ENCODE results near the gene PCNX1. TPM values are rescaled to one million over a fixed set of nuclear protein-coding genes. Genes with fewer than 3 reads are reported as not detected.

Gene PCNX1
- total and polyA plus RNA-seq, 9 of the 15 experiments (the other 6 are each of a cell fraction or from before 2014, with no cell fraction given) = 0.30 to 4.5 (median 2.3) TPM

DNA sequence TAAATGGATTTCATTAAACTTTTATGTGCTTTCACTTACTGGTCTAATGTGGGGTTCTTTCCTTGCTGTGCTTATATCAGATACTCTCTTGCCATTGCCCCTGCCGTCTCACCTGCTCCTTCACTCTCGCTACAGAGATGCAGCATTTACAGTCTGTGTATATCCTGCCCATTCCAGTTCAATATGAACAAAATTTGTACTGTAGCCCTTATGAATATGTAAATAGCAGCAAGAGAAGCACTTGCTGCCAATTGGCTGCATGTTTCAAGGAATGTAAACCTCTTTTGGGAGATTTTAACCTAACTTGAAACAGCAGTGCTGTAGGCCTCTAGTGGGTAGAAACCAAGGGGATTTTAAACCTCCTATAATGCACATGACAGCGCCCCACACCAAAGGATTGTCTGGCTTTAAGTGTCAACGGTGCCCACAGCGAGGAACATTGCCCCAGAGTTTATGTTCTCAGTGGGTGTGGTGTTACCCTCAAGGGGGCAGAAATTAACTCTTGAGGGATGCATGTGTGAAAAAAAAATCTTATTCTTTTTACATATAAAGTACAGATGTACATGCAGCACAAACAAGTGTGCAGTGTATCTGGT, 19.1 kb downstream of the PCNX1 start:
- Histone ChIP-seq H4K20me1 (replicated peaks; ENCODE audit: control insufficient read depth, insufficient read depth, low read length) (no peaks in the 10 kb centered on the region), H3K9me1 (ENCODE audit: control insufficient read depth, insufficient read depth, low read length) (no peaks in the 10 kb centered on the region), H3K27ac (ENCODE audit: extremely low read depth, low read depth, low read length) (no peak overlapping the region), H3K4me3 (no peak overlapping the region), H3K4me2 (ENCODE audit: insufficient read depth, low read length) (no peak overlapping the region), H2AFZ (ENCODE audit: low read depth, low read length) (no peak overlapping the region), H3K9me3 (replicated peaks; ENCODE audit: control insufficient read depth, insufficient read depth, low read depth, low read length) (no peaks in the 10 kb centered on the region), H3K4me1 (replicated peaks in 1 of 2; ENCODE audit: control insufficient read depth in 2 of 2, insufficient read depth in 2 of 2, low read length in 2 of 2) (no peaks in the 10 kb centered on the region), H3K27me3 (ENCODE audit: control insufficient read depth in 2 of 2, insufficient read depth in 2 of 2, low read length in 2 of 2) (no peaks in the 10 kb centered on the region; a peak in 1 of 5 replicates), H3K79me2 (ENCODE audit: control insufficient read depth, insufficient read depth, low read length) (no peaks in the 10 kb centered on the region), H3K9ac (ENCODE audit: insufficient read depth in 1 of 2, low read depth in 2 of 2, low read length in 2 of 2) (no peak overlapping the region), H3K36me3 (ENCODE audit: control insufficient read depth, insufficient read depth, low read length) (no peaks in the 10 kb centered on the region)
- 2% methylated on average over 5 of the region's 5 CpGs for WGBS (ENCODE audit: insufficient coverage, low coverage, missing lambda C conversion rate)
- CTCF ChIA-PET (ENCODE audit: low intra/inter-chr PET ratio) = no interaction called here
- TF ChIP-seq ZNF354B (CRISPR knock-in tag; IDR thresholded peaks at IDR 0.05) = no peak
- no peak for TF ChIP-seq POLR2A (conservative IDR thresholded peaks at IDR 0.05)
- TF ChIP-seq PCBP2 (IDR thresholded peaks at IDR 0.05; ENCODE audit: low read depth, low read length, poor library complexity, severe bottlenecking) = no peak
- TF ChIP-seq MAFF (IDR thresholded peaks at IDR 0.05; ENCODE audit: low read length) = no peak
- no peak for TF ChIP-seq ZBTB7A (IDR thresholded peaks at IDR 0.05; ENCODE audit: borderline replicate concordance, control insufficient read depth, low read depth, low read length)
- TF ChIP-seq, protein P1, sequence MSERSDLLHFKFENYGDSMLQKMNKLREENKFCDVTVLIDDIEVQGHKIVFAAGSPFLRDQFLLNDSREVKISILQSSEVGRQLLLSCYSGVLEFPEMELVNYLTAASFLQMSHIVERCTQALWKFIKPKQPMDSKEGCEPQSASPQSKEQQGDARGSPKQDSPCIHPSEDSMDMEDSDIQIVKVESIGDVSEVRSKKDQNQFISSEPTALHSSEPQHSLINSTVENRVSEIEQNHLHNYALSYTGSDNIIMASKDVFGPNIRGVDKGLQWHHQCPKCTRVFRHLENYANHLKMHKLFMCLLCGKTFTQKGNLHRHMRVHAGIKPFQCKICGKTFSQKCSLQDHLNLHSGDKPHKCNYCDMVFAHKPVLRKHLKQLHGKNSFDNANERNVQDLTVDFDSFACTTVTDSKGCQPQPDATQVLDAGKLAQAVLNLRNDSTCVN (CRISPR knock-in tag; IDR thresholded peaks at IDR 0.05) = no peak
- TF ChIP-seq POLR2AphosphoS5 (IDR thresholded peaks at IDR 0.05; ENCODE audit: control insufficient read depth, insufficient read depth, low read depth, low read length) = no peak
- no peak for TF ChIP-seq GATAD2B (IDR thresholded peaks at IDR 0.05; ENCODE audit: borderline replicate concordance)
- intact Hi-C loops (cut with micrococcal nuclease) = no loop called here
- in situ Hi-C loops (cut with MboI) = no loop called here
- ATAC-seq = no peak
- no peak for DNase-seq (ENCODE audit: extremely low read depth in 1 of 4, low spot score in 3 of 4)
- POLR2A ChIA-PET = no interaction called here
- no TSS peak for BruUV-seq (replicated peaks)
- FAIRE-seq = no peak
